Pulmonary artery endothelial cell (primary cell): ENCODE measurements around the gene ACSL5. TPM values are rescaled to one million over a fixed set of nuclear protein-coding genes. Genes with fewer than 3 reads are reported as not detected.
A peak's percentile ranks its signal among the peaks of the same experiment; 100 is the strongest.
"Not testable (repeated sequence)": the region's sequence is repeated elsewhere in the genome, so short reads cannot be mapped to it uniquely, and the experiment has no call there.

Source experiments
- DNase-seq: peaks from one replicate; pipeline ENCODE4 v3.0.0-alpha.2; 2011; ENCODE audit warnings: low read depth, low spot score
- total RNA-seq: library from RNA; depleted of rRNA; stranded (reverse); fragments of >200 nt; gene quantifications from 2 replicates; pipeline ENCODE4 v1.2.3, GENCODE V29; 2014

ACSL5 gene
- total RNA-seq, 1 donor from 2014 or later = 11.9 TPM

DNA sequence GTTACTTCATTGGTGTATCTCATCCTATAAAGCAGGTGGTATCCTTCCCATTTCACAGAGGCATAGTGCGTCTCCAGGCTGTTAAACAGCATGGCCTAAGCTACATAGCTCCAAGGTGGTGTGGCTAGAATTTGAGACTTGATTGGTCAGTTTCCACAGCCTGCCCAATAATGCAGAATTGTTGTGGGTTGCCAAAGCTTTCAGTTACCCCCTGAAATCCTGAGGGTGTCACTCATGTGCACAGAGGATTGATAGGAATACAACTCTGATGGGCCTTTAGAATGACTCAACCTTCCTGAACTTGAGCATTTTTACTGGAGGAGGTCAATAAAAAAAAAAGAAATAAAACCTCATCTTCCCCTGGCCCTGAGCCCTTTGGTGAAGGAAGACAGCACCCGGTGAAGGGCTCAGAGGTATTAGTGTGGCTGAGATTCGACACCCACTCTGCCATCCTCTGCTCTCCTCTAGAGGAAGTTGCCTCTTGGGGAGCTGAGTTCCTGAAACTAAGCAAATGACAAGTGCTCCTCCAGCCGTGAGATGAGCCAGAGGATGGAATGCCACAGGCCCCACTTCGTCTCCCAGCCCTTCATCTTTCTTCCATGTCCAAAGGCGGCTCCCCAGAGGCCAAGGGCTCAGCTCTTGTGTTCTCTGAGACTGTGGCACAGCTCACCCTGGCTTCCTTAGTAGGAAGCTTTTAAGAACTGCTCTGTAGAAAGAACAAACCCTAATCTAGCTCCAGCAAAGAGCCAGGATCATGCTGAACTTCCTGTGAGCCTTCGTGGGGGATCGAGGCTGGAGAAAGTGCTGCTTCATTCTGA lies 1.0 kb downstream of the ACSL5 start:
- no peak for DNase-seq

DNA sequence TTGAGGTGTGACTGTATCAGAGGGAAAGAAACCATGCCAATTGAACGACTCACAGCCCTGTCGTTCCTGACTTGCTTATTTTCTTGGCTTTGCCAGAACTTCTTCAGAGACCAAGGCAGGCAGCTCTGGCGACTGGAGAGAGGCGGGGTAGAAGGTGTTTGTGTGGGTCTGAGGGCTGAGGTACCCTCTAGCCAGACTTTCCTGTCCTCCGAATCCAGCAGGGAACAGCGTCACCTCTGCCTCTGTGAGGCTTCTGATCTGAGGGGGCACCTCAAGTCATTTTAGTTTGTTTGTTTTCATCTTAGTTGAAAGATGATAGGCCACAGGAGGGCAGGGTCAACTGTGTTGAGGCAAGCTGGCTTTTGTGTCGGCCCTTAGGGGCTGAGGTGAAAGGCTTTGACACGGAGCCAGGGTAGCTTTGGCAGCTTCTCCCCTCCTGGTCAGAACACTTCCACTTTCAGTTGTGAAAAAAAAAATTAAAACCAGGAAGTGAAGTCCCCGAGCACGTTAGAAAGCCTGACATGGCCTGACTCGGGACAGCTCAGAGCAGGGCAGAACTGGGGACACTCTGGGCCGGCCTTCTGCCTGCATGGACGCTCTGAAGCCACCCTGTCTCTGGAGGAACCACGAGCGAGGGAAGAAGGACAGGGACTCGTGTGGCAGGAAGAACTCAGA lies 1.9 kb downstream of the ACSL5 start:
- DNase-seq = no peak

DNA sequence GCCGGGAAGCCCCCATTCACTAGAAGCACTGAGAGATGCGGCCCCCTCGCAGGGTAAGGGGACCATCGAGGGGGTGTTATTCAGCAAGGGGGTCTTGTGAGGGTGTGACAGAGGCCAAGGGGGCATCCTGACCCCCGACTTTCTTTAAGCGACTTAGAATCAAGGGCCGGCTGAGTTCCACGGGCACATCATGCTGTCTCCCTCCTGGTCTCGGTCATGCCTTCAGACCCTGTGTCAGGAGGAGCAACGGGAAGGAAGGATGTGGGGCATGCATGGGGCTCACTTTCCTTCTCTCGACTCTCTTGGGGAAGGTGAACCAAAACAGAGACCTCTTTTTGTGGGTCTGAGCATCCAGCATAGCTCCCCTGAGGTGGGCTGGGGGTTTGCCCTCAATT lies 2.5 kb downstream of the ACSL5 start:
- DNase-seq = no peak

DNA sequence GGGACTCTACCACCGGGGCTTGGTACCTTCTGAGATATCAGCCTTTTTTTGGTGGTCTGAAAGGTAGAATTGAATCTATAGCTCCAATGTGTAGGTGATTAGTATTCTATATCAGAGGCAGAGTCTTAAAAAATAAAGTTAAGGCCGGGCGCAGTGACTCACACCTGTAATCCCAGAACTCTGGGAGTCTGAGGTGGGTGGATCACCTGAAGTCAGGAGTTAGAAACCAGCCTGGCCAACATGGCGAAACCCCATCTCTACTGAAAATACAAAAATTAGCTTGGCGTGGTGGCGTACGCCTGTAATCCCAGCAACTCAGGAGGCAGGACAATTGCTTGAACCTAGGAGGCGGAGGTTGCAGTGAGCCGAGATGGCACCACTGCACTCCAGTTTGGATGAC lies 3.2 kb downstream of the ACSL5 start:
- DNase-seq = not testable (repeated sequence)

DNA sequence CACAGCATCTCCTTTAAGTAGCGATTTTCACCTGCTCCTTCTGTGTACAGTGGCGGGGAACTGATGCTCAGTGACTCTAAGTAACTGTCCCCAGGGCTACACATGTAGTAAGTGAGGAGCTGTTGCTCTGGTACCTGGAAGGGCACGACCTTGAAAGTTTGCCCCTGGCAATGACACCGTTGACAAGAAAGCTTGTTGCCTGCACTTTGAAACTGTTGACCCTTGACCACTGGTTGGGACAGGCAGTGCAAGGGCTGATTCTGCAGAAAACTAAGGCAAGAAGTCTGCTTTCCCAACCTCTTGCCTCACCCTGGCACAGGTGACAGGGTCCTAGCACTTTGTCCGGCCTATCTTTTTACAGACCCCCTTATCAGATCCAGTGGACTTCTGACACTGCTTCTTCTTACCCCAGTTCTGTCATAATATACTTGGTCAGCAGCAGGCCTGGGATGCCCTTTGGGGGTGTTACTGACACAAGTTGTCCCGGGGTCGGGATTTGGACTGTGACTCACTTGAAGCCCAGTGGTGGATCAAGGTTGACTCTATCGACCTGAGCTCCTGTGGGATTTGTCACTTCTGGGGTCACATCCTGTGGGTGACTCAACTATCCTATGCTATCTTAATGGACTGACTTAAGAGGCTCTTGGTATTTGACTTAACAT lies 5.8 kb downstream of the ACSL5 start:
- no peak for DNase-seq

DNA sequence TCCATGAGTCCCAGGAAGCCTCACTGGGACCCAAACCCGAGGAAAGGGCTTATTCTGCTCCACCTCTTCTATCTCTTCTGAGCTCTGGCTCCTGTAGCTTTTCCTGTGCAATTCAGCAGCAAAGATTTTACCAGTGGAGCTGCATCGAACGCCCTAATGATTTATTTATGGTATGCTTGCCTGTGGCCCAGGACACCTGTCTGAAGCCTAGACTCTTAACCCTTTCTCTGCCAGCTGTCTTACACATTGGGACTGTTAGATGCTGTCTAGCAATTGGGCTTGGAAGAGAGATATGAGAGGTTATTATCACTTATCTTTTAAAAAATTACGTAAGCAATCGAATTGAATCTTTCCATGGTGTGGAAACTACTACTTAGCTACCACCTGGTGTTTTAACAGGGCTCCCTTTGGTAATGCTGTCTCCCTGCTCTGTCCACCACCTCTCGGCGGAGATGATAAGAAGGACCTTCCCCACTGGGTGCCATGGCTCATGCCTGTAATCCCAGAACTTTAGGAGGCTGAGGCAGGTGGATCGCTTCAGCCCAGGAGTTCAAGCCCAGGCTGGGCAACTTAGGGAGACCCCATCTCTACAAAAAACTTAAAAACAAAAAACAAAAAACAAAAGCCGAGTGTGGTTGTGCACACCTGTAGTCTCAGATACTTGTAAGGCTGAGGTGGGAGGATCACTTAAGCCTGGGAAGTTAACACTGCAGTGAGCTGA lies 8.8 kb downstream of the ACSL5 start:
- DNase-seq = no peak

DNA sequence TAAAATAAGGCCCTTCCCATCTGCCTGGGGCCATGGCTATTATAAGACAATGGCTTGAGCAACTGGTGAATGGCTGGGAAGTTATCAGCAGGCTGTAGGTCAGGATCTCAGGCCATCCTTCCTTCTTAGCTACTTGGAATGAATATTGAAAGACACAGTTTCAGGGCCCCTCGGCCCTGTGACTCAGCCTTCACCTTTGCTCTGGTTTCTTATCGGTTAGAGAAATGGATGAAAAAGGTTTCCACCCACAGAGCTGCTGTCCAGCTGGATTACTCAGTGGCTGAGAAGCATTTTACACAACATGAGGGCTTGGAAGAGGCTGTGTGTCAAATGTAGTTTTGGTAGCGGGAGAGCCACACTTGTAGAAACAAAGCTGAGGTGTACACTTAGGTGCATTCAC lies 9.4 kb downstream of the ACSL5 start:
- peak; percentile 58 for DNase-seq

DNA sequence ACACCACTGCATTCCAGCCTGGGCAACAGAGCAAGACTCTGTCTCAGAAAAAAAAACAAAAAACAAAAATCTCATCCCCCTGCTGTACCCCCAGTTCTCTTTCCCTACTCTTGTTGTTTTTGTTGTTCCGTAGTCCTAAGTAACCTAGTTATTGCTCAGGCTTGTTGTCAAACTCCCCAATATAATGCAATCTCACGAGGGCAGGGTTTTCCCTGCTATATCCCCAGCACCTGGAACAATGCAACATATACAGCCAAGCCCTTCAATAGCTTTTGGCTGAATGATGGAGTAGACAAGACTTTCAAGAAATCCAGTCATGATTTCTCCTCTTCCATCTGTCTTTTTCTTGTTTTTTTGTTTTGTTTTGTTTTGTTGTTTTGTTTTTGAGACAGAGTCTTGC lies 10.2 kb downstream of the ACSL5 start:
- no peak for DNase-seq

DNA sequence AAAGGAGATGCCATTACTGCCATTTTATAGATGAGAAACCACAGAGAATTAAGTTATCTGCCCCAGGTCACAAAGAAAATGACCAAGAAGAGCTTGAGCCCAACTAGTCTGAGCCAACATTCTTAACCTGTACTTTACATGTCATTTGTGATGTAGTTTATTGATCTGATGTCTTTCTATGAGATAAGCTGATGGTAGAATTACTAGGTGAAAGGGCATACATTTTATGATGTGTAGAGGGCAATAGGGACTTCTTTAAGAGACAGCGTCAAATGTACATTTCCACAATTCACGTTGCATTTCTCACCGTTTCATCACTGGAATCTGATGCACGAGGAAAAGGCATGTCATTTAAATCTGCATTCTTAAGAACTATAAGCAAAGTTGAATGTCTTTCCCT lies 11.3 kb downstream of the ACSL5 start:
- DNase-seq = no peak

DNA sequence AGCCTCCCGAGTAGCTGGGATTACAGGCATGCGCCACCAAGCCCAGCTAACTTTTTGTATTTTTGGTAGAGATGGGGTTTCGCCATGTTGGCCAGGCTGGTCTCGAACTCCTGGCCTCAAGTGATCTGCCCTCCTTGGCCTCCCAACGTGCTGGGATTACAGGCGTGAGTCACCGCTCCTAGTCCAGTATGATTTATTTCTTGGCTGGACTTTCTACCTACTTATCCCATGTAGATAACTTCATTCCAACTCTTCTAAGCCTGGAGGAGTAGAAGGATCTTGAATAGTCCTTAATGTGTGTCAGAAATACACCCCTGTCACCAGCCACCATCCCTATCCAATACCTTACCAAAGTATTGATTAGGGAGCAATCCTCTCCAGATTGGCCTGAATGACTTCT lies 14.1 kb downstream of the ACSL5 start:
- DNase-seq = not testable (repeated sequence)

DNA sequence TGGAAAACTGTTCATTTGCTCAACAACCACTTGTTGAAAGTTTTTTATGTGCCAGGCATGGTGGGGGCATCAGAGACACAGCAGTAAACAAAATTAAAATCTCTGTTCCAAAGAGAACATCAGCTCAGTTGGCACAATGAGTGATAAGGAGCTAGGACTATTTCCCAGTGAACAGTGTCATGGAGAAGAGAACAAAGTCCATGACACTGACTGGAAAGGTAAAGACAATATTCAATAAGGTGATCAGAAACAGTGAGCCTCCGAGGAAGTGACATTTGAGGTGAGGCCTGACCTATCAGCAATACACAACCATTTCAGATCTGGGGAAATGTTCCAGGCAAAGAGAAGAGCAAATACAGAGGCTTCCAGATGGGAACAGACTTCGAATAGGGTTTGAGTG lies 14.6 kb downstream of the ACSL5 start:
- no peak for DNase-seq

DNA sequence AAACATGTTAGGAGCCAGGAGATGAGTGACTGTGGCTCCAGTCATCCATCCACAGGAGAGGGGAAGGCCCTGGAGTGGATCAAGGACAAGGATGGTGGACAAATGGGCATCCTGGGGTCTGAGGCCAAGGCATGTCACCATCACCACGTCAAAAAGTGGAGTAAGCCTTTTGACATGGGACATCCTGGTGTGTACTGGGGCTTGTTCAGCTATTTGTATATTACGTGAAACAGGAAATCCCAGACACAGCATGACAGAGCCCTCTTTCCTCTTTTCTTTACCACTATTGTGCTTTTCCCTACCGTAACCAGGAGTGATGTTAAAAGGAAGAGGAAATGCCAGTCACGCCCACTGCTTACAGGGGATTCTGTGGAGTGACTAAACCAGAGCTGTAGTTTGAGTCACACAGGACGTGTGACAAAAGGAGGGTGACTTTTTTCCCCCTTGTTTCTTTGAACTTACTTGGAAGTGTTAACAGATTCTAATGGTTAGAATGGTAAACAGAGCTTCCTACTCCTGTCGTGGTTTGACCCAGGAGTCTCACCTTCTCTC lies 15.4 kb downstream of the ACSL5 start:
- peak; percentile 84 for DNase-seq

DNA sequence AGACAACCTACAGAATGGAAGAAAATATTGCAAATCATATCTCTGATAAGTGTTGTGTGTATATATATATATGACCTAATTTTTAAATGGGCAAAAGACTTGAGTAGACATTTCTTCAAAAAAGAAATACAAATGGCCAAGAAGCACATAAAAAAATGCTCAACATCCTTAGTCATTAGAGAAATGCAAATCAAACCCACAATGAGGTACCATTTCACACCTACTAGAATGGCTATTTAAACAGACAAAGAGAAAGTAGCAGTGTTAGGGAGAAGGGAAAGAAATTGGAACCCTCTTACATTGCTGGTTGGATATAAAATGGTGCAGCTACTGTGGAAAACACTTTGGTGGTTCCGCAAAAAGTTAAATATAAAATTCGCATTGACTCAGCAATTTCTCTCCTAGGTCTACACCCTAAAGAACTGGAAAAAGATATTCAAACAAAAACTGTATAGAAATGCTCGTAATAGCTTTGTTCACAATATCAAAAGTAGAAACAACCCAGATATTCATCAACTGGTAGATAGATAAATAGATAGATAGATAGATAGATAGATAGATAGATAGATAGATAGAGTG lies 16.3 kb downstream of the ACSL5 start:
- no peak for DNase-seq

DNA sequence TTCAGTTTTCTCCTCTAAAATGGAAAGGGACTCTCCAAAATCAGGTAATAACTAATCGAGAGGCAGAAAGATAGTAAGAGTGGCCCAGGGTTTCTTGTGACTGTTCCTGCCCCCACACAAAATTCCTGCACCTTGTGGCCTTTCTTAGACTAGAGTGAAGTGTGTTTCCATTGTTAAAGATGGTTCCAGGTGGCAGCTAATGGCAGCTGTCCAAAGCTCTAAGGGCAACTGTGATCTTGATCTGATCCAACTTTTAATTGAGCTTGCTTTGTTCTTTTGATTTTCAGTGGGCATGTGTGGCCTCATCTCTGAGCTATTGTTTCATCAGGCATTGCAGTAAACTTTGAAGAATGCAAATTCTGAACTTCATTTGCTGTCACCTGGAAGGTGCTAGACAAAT lies 19.4 kb downstream of the ACSL5 start:
- no peak for DNase-seq

DNA sequence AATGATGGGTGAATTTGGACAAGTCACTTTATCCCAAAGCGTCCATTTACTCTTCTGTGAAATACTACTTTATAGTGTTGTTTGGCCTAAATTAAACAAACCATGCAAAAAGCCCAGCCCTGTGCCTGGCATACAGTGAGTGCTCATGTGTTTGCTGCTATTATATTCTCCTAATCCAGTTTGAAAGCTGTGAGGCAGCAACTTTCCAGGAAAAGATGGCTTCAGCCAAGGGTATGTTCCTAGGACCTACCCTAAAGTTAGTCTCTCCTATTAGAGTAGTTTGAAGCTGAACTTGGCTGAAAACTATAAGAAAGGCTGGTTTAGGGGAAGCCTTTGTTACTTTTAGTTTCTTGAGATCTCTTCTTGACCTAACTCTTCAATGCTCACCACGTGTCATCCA lies 19.9 kb downstream of the ACSL5 start:
- DNase-seq = no peak

DNA sequence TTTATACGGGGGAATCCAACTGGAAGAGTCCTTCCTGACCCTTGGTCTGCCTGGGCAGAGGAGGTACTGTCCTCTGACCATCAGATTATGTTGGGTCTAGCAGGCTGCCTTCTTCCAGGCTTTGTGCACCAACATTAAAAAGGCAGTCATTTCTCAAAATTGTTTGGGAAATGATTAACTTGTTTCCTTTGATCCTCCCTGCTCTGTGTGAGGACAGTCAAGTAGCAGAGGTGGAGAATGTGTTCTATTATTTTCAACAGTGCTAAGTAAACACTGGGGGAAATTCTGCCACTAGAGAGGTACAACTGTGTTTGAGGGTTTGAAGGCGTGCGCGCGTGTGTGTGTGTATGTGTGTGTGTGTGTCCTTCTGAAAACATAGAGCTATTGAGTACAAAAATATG lies 20.6 kb downstream of the ACSL5 start:
- DNase-seq = no peak

DNA sequence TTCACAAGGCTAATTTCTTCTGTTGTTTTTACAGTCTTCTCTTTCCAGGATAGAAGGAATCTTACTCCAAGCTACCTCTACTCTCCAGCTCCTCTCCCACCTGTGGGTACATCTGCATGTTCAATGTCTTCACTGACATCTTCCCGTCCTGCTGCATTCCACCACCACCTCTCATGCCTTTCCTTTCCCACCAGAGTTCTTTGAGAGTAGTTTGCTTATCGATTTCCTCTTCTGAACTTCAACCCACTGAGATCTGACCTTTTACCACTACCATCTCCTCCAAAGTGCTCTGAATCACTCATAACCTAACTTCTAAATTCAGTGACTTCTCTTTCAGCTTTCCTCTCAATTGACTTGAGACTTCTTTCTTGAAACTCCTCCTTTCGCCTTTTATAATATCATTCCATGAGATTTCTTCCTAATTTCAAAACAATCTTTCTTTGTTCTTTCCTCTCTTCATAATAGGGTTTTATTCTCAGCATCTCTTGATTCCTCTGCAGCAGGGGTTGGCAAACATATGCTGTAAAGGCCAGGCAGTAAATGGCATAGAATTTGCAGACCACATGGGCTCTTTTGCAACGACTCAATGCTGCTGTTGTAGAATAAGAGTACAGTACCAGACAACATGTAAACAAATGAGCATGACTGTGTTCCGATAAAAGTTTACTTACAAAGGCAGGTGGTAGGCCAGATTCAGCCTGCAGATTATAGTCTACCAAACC lies 22.1 kb downstream of the ACSL5 start:
- DNase-seq = no peak

DNA sequence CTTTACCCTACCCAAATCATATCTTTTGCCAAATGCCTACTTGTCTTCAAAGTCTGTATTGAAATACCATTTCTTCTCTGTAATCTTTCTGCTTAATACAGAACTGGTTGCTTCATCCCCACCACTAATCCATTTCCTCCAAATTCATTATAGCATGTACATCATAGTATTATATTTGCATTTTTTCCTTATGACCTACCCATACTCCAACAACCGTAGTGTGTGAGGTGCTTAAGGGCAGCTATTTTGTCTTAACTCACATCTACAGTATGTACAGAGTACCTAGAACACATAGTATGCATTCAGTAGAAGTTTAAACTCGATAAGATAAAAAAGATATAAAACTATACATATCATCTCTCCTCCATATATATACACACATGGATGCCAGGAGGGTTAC lies 23.7 kb downstream of the ACSL5 start:
- DNase-seq = no peak

DNA sequence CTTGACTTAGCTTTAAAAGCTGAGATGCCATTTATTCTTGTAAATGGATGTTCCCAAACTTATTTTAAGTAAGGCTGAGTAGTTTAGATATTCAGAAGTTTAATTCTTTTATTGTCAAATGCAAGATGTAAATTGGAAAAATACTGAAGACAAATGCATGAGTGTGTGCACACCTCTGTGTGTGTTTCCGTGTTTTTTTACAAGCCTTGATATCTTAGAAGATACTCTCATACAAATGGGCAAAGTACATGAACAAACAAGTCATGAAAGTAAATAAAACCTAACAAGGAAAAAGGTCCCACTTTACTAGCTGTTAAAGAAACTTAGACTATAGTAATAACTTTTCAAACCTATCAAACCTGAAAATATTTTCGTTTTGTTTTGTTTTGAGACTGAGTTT lies 29.0 kb downstream of the ACSL5 start:
- no peak for DNase-seq

DNA sequence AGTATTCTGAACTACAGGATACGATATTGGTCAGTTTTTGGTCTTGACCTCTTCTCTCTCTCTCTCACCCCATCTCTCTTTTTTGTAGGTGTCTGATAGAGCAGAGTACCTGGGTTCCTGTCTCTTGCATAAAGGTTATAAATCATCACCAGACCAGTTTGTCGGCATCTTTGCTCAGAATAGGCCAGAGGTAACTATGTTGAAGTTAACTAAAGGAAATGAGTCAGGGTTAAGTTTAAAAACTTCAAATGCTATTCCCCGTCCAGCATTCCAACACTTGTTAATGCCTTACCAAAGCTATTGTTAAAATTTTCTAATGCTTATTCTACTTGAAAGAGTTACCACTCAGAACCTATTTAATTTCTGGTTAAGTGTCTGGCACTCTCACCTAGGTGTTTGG lies 30.7 kb downstream of the ACSL5 start:
- DNase-seq = peak; percentile 5

DNA sequence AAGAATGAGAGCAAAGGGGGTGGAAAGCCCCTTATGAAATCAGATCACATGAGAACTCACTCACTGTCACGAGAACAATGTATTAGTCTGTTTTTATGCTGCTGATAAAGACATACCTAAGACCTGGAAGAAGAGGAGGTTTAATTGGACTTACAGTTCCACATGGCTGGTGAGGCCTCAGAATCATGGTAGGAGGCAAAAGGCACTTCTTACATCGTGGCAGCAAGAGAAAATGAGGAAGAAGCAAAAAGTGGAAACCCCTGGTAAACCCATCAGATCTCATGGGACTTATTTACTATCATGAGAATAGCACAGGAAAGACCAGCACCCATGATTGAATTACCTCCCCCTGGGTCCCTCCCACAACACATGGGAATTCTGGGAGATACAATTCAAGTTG lies 32.9 kb downstream of the ACSL5 start:
- DNase-seq = not testable (repeated sequence)
